Prostate gland (tissue), 2 donors: ENCODE results near the gene SF3A2.

Experiments
- POLR2A ChIP-seq: fragments of 450-650 bp; IDR thresholded peaks from one replicate; pipeline ENCODE4 v1.6.1; 2016; ENCODE audit warnings: antibody characterized with exemption, mild to moderate bottlenecking
- TF ChIP-seq, protein P1 (sequence below), 4 experiments: fragments of 200-600 bp in 2 of 4; fragments of 450-650 bp in 2 of 4; sonication (generic) in 2 of 4; IDR thresholded peaks; 1 replicate in 3 of 4; 2 replicates in 1 of 4; pipeline ENCODE4 v1.5.1; 2016 to 2019; ENCODE audit warnings: antibody characterized with exemption in 4 of 4, mild to moderate bottlenecking in 2 of 4, moderate library complexity in 2 of 4

DNA sequence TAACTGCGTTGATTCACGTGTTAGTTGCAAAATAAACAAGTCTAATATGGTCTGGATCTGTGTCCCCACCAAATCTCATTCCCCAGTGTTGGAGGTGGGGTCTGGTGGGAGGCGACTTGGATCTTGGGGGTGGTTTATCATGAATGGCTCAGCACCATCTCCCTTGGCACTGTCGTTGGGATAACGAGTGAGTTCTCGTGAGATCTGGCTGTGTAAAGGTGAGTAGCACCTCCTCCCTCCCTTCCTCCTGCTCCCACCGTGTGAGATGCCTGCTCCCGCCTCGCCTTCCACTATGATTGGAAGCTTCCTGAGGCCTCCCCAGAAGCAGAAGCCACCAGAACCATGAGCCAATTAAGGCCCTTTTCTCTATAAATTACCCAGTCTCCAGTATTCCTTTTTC is 40.5 kb downstream of the SF3A2 start:
- TF ChIP-seq POLR2A: no peak
- TF ChIP-seq, protein P1, sequence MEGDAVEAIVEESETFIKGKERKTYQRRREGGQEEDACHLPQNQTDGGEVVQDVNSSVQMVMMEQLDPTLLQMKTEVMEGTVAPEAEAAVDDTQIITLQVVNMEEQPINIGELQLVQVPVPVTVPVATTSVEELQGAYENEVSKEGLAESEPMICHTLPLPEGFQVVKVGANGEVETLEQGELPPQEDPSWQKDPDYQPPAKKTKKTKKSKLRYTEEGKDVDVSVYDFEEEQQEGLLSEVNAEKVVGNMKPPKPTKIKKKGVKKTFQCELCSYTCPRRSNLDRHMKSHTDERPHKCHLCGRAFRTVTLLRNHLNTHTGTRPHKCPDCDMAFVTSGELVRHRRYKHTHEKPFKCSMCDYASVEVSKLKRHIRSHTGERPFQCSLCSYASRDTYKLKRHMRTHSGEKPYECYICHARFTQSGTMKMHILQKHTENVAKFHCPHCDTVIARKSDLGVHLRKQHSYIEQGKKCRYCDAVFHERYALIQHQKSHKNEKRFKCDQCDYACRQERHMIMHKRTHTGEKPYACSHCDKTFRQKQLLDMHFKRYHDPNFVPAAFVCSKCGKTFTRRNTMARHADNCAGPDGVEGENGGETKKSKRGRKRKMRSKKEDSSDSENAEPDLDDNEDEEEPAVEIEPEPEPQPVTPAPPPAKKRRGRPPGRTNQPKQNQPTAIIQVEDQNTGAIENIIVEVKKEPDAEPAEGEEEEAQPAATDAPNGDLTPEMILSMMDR (IDR thresholded peaks at IDR 0.05): no peak
